HCT116 (cell line): ENCODE data around the gene FPR2.

ENCODE experiments used
- CEBPB ChIP-seq: IDR thresholded peaks from 2 replicates; pipeline ENCODE4 v1.6.1; 2012; ENCODE audit warnings: low read depth
- ELF1 ChIP-seq: IDR thresholded peaks from 2 replicates; pipeline ENCODE4 v1.6.1; 2012; ENCODE audit warnings: low read depth, borderline replicate concordance
- EZH2 ChIP-seq: fragments of 200-600 bp; sonication (generic); IDR thresholded peaks from 2 replicates; pipeline ENCODE4 v1.6.1; 2017; ENCODE audit warnings: antibody characterized with exemption, mixed run types
- EZH2phosphoT487 ChIP-seq: fragments of 200-600 bp; IDR thresholded peaks from 2 replicates; pipeline ENCODE4 v1.6.1; 2018; ENCODE audit warnings: antibody characterized with exemption, borderline replicate concordance
- JUND ChIP-seq: IDR thresholded peaks from 2 replicates; pipeline ENCODE4 v1.6.1; 2012
- ZBTB33 ChIP-seq: IDR thresholded peaks from 2 replicates; pipeline ENCODE4 v1.6.1; 2011; ENCODE audit warnings: mild to moderate bottlenecking, low read length, moderate library complexity; ENCODE audit not compliant: insufficient replicate concordance; ENCODE audit errors: extremely low read depth
- ZNF274 ChIP-seq: fragments of 200-500 bp; sonication (Bioruptor generic); IDR thresholded peaks from 2 replicates; pipeline ENCODE4 v1.6.1; 2014; ENCODE audit warnings: mild to moderate bottlenecking, low read depth, low read length, inconsistent platforms
- TF ChIP-seq, protein P1 (sequence below), 3 experiments: fragments of 200-600 bp in 1 of 3; sonication (generic) in 1 of 3; IDR thresholded peaks in 2 of 3; conservative IDR thresholded peaks in 1 of 3; 2 replicates each; pipeline ENCODE4 v1.5.1; 2012 to 2017; ENCODE audit warnings: low read depth in 2 of 3, low read length in 2 of 3, antibody characterized with exemption in 1 of 3, borderline replicate concordance in 1 of 3, control low read depth in 1 of 3, mild to moderate bottlenecking in 1 of 3, mixed read lengths in 1 of 3, mixed run types in 1 of 3, moderate library complexity in 1 of 3; ENCODE audit not compliant: insufficient read depth in 1 of 3
- TF ChIP-seq, protein P2 (sequence below): IDR thresholded peaks from 2 replicates; pipeline ENCODE4 v1.6.1; 2012

DNA sequence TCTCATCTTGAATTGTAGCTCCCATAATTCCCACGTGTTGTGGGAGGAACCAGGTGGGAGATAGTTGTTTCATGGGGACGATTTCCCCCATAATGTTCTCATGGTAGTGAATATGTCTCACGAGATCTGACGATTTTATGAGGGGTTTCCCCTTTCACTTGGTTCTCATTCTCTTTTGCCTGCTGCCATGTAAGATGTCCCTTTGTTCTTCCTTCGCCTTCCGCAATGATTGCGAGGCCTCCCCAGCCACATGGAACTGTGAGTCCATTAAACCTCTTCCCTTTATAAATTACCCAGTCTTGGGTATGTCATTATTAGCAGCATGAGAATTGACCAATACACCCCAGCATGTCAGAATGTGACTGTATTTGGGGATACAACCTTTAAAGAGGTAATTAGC, 5.4 kb upstream of the FPR2 start:
- no peak for TF ChIP-seq EZH2
- TF ChIP-seq CEBPB, result no peak
- TF ChIP-seq, protein P1, sequence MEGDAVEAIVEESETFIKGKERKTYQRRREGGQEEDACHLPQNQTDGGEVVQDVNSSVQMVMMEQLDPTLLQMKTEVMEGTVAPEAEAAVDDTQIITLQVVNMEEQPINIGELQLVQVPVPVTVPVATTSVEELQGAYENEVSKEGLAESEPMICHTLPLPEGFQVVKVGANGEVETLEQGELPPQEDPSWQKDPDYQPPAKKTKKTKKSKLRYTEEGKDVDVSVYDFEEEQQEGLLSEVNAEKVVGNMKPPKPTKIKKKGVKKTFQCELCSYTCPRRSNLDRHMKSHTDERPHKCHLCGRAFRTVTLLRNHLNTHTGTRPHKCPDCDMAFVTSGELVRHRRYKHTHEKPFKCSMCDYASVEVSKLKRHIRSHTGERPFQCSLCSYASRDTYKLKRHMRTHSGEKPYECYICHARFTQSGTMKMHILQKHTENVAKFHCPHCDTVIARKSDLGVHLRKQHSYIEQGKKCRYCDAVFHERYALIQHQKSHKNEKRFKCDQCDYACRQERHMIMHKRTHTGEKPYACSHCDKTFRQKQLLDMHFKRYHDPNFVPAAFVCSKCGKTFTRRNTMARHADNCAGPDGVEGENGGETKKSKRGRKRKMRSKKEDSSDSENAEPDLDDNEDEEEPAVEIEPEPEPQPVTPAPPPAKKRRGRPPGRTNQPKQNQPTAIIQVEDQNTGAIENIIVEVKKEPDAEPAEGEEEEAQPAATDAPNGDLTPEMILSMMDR (IDR thresholded peaks at IDR 0.05 in 2 of 3, conservative IDR thresholded peaks at IDR 0.05 in 1 of 3; ENCODE audit: borderline replicate concordance in 1 of 3, insufficient read depth in 1 of 3, low read depth in 2 of 3, low read length in 2 of 3), result no peak
- no peak for TF ChIP-seq EZH2phosphoT487
- TF ChIP-seq, protein P2, sequence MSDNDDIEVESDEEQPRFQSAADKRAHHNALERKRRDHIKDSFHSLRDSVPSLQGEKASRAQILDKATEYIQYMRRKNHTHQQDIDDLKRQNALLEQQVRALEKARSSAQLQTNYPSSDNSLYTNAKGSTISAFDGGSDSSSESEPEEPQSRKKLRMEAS, result no peak
- no peak for TF ChIP-seq ZBTB33
- no peak for TF ChIP-seq JUND
- no peak for TF ChIP-seq ELF1
- TF ChIP-seq ZNF274, result no peak
